H1 (cell line): ENCODE data around the gene KCNJ13. TPM values are rescaled to one million over a fixed set of nuclear protein-coding genes. Genes with fewer than 3 reads are reported as not detected.

Experiments
- CTCF ChIA-PET: fragments of 300-600 bp; sonication (Branson Sonifier 250); formaldehyde crosslinking; loops from one replicate; lab custom pipeline; 2021; ENCODE audit not compliant: partially characterized antibody; lab: Charles Lee
- POLR2A ChIA-PET: fragments of 300-600 bp; sonication (Branson Sonifier 250); formaldehyde crosslinking; loops from one replicate; lab custom pipeline; 2021; ENCODE audit warnings: inconsistent platforms; ENCODE audit not compliant: partially characterized antibody; lab: Charles Lee
- DNase-seq, 2 experiments: peaks; one replicate each; pipeline versions ENCODE4 v3.0.0 to v3.0.0-alpha.2; 2010 to 2022; ENCODE audit warnings: low spot score in 2 of 2, low read depth in 1 of 2, mixed read lengths in 1 of 2
- FAIRE-seq: peaks from 2 replicates; lab custom pipeline; 2011; peaks lifted over from hg19 to GRCh38; lab: Jason Lieb, UNC
- H2AFZ ChIP-seq: 2 replicates; pipeline ENCODE4 v1.8.1; 2012; ENCODE audit warnings: low read length, inconsistent platforms
- H2AK5ac ChIP-seq: 2 replicates; pipeline ENCODE4 v1.6.1; 2013; ENCODE audit warnings: low read depth, low read length
- H2BK120ac ChIP-seq: replicated peaks from 2 replicates; pipeline ENCODE3; 2013; ENCODE audit warnings: low read depth, low read length, inconsistent platforms
- H2BK12ac ChIP-seq: 2 replicates; pipeline ENCODE4 v1.6.1; 2013; ENCODE audit warnings: low read depth, low read length
- H2BK15ac ChIP-seq: 2 replicates; pipeline ENCODE4 v1.6.1; 2013; ENCODE audit warnings: low read length
- H2BK20ac ChIP-seq: 2 replicates; pipeline ENCODE4 v1.6.1; 2013; ENCODE audit warnings: low read length
- H2BK5ac ChIP-seq: 2 replicates; pipeline ENCODE4 v1.6.1; 2013; ENCODE audit warnings: low read depth, low read length
- H3K14ac ChIP-seq: 2 replicates; pipeline ENCODE4 v1.6.1; 2013; ENCODE audit warnings: inconsistent platforms; ENCODE audit not compliant: insufficient read length
- H3K18ac ChIP-seq: 2 replicates; pipeline ENCODE4 v1.6.1; 2013; ENCODE audit warnings: low read length; ENCODE audit errors: extremely low read depth
- H3K23ac ChIP-seq: 2 replicates; pipeline ENCODE4 v1.6.1; 2013; ENCODE audit warnings: inconsistent platforms; ENCODE audit not compliant: insufficient read length
- H3K23me2 ChIP-seq: 2 replicates; pipeline ENCODE4 v1.6.1; 2013; ENCODE audit warnings: low read depth, low read length
- H3K27ac ChIP-seq: 2 replicates; pipeline ENCODE4 v1.6.1; 2011; ENCODE audit warnings: low read depth, low read length, inconsistent platforms
- H3K27me3 ChIP-seq, 4 experiments: replicated peaks in 1 of 4; 1 replicate in 1 of 4; 2 replicates in 3 of 4; pipeline versions ENCODE4 v1.6.1 to v1.8.1; 2011 to 2013; ENCODE audit warnings: low read length in 3 of 4, mild to moderate bottlenecking in 3 of 4, inconsistent platforms in 2 of 4, mixed read lengths in 2 of 4, moderate library complexity in 1 of 4; ENCODE audit not compliant: control insufficient read depth in 3 of 4, insufficient read depth in 3 of 4; ENCODE audit errors: extremely low read depth in 1 of 4
- H3K36me3 ChIP-seq, 4 experiments: 2 replicates each; pipeline versions ENCODE4 v1.6.1 to v1.8.1; 2011 to 2013; ENCODE audit warnings: mild to moderate bottlenecking in 4 of 4, low read length in 3 of 4, moderate library complexity in 2 of 4, control low read depth in 1 of 4, inconsistent platforms in 1 of 4; ENCODE audit not compliant: insufficient read depth in 4 of 4, control insufficient read depth in 2 of 4
- H3K4ac ChIP-seq: replicated peaks from 2 replicates; pipeline ENCODE3; 2013; ENCODE audit warnings: low read length, low read depth, mixed read lengths, inconsistent platforms; ENCODE audit not compliant: insufficient read length
- H3K4me1 ChIP-seq, 4 experiments: replicated peaks in 1 of 4; 1 replicate in 1 of 4; 2 replicates in 3 of 4; pipeline versions ENCODE4 v1.6.1 to v1.8.1; 2011 to 2013; ENCODE audit warnings: low read length in 3 of 4, inconsistent platforms in 2 of 4, mixed read lengths in 1 of 4; ENCODE audit not compliant: insufficient read depth in 4 of 4, control insufficient read depth in 3 of 4
- H3K4me2 ChIP-seq, 2 experiments: 2 replicates each; pipeline versions ENCODE4 v1.6.1 to v1.8.1; 2011 to 2013; ENCODE audit warnings: low read depth in 2 of 2, low read length in 2 of 2, control low read depth in 1 of 2, inconsistent platforms in 1 of 2, mild to moderate bottlenecking in 1 of 2; ENCODE audit not compliant: insufficient read depth in 1 of 2
- H3K4me3 ChIP-seq, 4 experiments: fragments of 200-600, 300-600 bp in 1 of 4; sonication (generic), shearing (Covaris generic), sonication (Bioruptor Twin) in 1 of 4; 2 replicates each; pipeline versions ENCODE4 v1.5.1 to v1.8.1; 2011 to 2016; ENCODE audit warnings: low read length in 4 of 4, low read depth in 3 of 4, control low read depth in 2 of 4, inconsistent platforms in 2 of 4, mild to moderate bottlenecking in 2 of 4, mixed read lengths in 1 of 4, moderate library complexity in 1 of 4; ENCODE audit not compliant: insufficient read depth in 2 of 4; ENCODE audit errors: extremely low read depth in 1 of 4
- H3K56ac ChIP-seq: replicated peaks from 2 replicates; pipeline ENCODE3; 2013; ENCODE audit warnings: low read depth, mild to moderate bottlenecking, mixed read lengths, low read length, inconsistent platforms; ENCODE audit not compliant: insufficient read length
- H3K79me1 ChIP-seq: 2 replicates; pipeline ENCODE4 v1.6.1; 2013; ENCODE audit warnings: low read depth, low read length, control low read depth
- H3K79me2 ChIP-seq, 2 experiments: 2 replicates each; pipeline versions ENCODE4 v1.6.1 to v1.8.1; 2012 to 2013; ENCODE audit warnings: low read length in 2 of 2, mild to moderate bottlenecking in 2 of 2, inconsistent platforms in 1 of 2; ENCODE audit not compliant: insufficient read depth in 2 of 2, control insufficient read depth in 1 of 2
- H3K9ac ChIP-seq, 4 experiments: replicated peaks in 1 of 4; 1 replicate in 1 of 4; 2 replicates in 3 of 4; pipeline versions ENCODE4 v1.6.1 to v1.8.1; 2011 to 2013; ENCODE audit warnings: low read depth in 3 of 4, low read length in 3 of 4, control low read depth in 2 of 4, mild to moderate bottlenecking in 2 of 4, moderate library complexity in 2 of 4, inconsistent platforms in 1 of 4; ENCODE audit errors: extremely low read depth in 1 of 4
- H3K9me3 ChIP-seq, 2 experiments: 2 replicates each; pipeline versions ENCODE4 v1.6.1 to v1.8.1; 2012 to 2013; ENCODE audit warnings: mild to moderate bottlenecking in 2 of 2, moderate library complexity in 2 of 2, control low read depth in 1 of 2, inconsistent platforms in 1 of 2, low read depth in 1 of 2, low read length in 1 of 2, mixed read lengths in 1 of 2; ENCODE audit not compliant: insufficient read depth in 2 of 2
- H4K20me1 ChIP-seq, 2 experiments: replicated peaks in 1 of 2; 2 replicates each; pipeline versions ENCODE3 to v1.8.1; 2011 to 2013; ENCODE audit warnings: inconsistent platforms in 2 of 2, low read length in 2 of 2, mild to moderate bottlenecking in 1 of 2; ENCODE audit not compliant: insufficient read depth in 2 of 2, control insufficient read depth in 1 of 2
- H4K5ac ChIP-seq: 2 replicates; pipeline ENCODE4 v1.6.1; 2013; ENCODE audit warnings: low read length, low read depth, mixed read lengths, inconsistent platforms; ENCODE audit not compliant: insufficient read length
- H4K8ac ChIP-seq: 2 replicates; pipeline ENCODE4 v1.8.0; 2013; ENCODE audit warnings: mild to moderate bottlenecking, moderate library complexity, low read length, inconsistent platforms; ENCODE audit not compliant: insufficient read depth; ENCODE audit errors: extremely low read depth
- H4K91ac ChIP-seq: replicated peaks from 2 replicates; pipeline ENCODE3; 2013; ENCODE audit warnings: low read length, mixed read lengths, inconsistent platforms; ENCODE audit not compliant: insufficient read length
- BACH1 ChIP-seq: IDR thresholded peaks from 2 replicates; pipeline ENCODE4 v1.6.1; 2012; ENCODE audit warnings: low read length, improper control_type of control experiment
- CEBPB ChIP-seq: IDR thresholded peaks from 2 replicates; pipeline ENCODE4 v1.6.1; 2012; ENCODE audit warnings: low read depth, low read length
- JUN ChIP-seq: IDR thresholded peaks from 2 replicates; pipeline ENCODE4 v1.6.1; 2011; ENCODE audit warnings: low read depth, mild to moderate bottlenecking, improper control_type of control experiment, low read length
- KDM1A ChIP-seq: fragments of 200-600, 300-600 bp; sonication (generic); IDR thresholded peaks from 2 replicates; pipeline ENCODE4 v1.7.1; 2016; ENCODE audit warnings: mild to moderate bottlenecking, low read length, borderline replicate concordance
- KDM4A ChIP-seq: IDR thresholded peaks from one replicate; pipeline ENCODE4 v1.7.1; 2012; ENCODE audit warnings: low read depth, mild to moderate bottlenecking, moderate library complexity, low read length, inconsistent platforms; ENCODE audit not compliant: severe bottlenecking
- POU5F1 ChIP-seq: IDR thresholded peaks from 2 replicates; pipeline ENCODE4 v1.6.1; 2011; ENCODE audit warnings: low read depth, mild to moderate bottlenecking, low read length, moderate library complexity
- RBBP5 ChIP-seq: IDR thresholded peaks from 2 replicates; pipeline ENCODE4 v1.7.1; 2012; ENCODE audit warnings: low read depth, mild to moderate bottlenecking, inconsistent platforms, low read length, moderate library complexity, borderline replicate concordance
- RFX5 ChIP-seq: IDR thresholded peaks from 2 replicates; pipeline ENCODE4 v1.6.1; 2011; ENCODE audit warnings: low read depth, low read length, improper control_type of control experiment, borderline replicate concordance
- SUZ12 ChIP-seq: fragments of 200-600 bp; sonication (generic); IDR thresholded peaks from 2 replicates; pipeline ENCODE4 v1.6.1; 2012; ENCODE audit warnings: mild to moderate bottlenecking, inconsistent platforms, low read length, moderate library complexity, mixed read lengths
- TCF12 ChIP-seq: IDR thresholded peaks from 2 replicates; pipeline ENCODE4 v1.6.1; 2011; ENCODE audit warnings: low read depth, mild to moderate bottlenecking, low read length
- WGBS, 2 experiments: shearing (Covaris generic) in 1 of 2; methylation state at CpG; one replicate each; pipeline versions ENCODE4 v1.1.6 to v1.1.7; 2013 to 2015; ENCODE audit warnings: low lambda C conversion rate in 2 of 2, mixed read lengths in 2 of 2, inconsistent platforms in 1 of 2, low coverage in 1 of 2, missing lambda C conversion rate in 1 of 2; ENCODE audit not compliant: insufficient replicate concordance in 2 of 2, insufficient coverage in 1 of 2, insufficient read length in 1 of 2; ENCODE audit errors: extremely low coverage in 1 of 2, missing lambda C conversion rate in 1 of 2; 5-methylcytosine and 5-hydroxymethylcytosine counted together
- polyA plus RNA-seq, 7 experiments: library from polyadenylated mRNA; depleted of rRNA in 3 of 7; stranded (reverse) in 5 of 7; unstranded in 2 of 7; fragments of >200 nt in 5 of 7; fragments of 200-250 nt in 2 of 7; gene quantifications; 1 replicate in 5 of 7; 2 replicates in 1 of 7; 4 replicates in 1 of 7; pipeline versions ENCODE4 v1.2.1 to v1.2.3, GENCODE V29; 2011 to 2013; ENCODE audit warnings: missing spikeins in 2 of 7, mixed read lengths in 2 of 7
- total RNA-seq: library from RNA; stranded (reverse); fragmentation: NEBNext Ultra II Directional; extraction: Animal tissue kit (Norgen Biotek cat#: 25700); gene quantifications from 2 replicates; pipeline ENCODE4 v1.2.1, GENCODE V29; 2021
- TF ChIP-seq, protein P1 (sequence below): IDR thresholded peaks from 2 replicates; pipeline ENCODE4 v1.6.1; 2011; ENCODE audit warnings: low read depth, mild to moderate bottlenecking, low read length; ENCODE audit not compliant: insufficient read depth

KCNJ13 gene
- total and polyA plus RNA-seq, 2 of the 8 experiments (the other 6 are each of a cell fraction or from before 2014, with no cell fraction given) = not detected

GRCh38 chr2:232815569-232815968 lies 39.2 kb upstream of the KCNJ13 start:
- no peak overlapping the region for H4K91ac ChIP-seq
- H4K20me1 ChIP-seq = peaks cover 1 to 4% of the 10 kb centered on the region in 2 experiments
- H2BK12ac ChIP-seq = no peak overlapping the region
- no peak overlapping the region for H2BK5ac ChIP-seq
- no peak for DNase-seq
- H3K4me1 ChIP-seq = no peaks in the 10 kb centered on the region
- no peak overlapping the region for H3K27ac ChIP-seq
- no peak overlapping the region for H2BK15ac ChIP-seq
- no peak overlapping the region for H3K18ac ChIP-seq
- H2AK5ac ChIP-seq = no peak overlapping the region
- no peak overlapping the region for H3K14ac ChIP-seq
- H3K4ac ChIP-seq = no peak overlapping the region
- H2BK20ac ChIP-seq = no peak overlapping the region
- no peak overlapping the region for H3K4me2 ChIP-seq
- H3K36me3 ChIP-seq = peaks cover 0 to 72% (median 27%) of the 10 kb centered on the region in 4 experiments; a peak in 7 of 8 replicates
- no peak overlapping the region for H3K4me3 ChIP-seq
- no peak overlapping the region for H4K8ac ChIP-seq
- H2AFZ ChIP-seq = no peak overlapping the region
- CTCF ChIA-PET = interaction anchor here (0.6 to 1.3 kb wide), 2 partner anchors 21 to 408 kb away, joined by 3 read pairs; no protein-coding TSS in a partner anchor
- H3K56ac ChIP-seq = no peak overlapping the region
- no peak overlapping the region for H3K9ac ChIP-seq
- no peaks in the 10 kb centered on the region for H3K27me3 ChIP-seq
- H4K5ac ChIP-seq = no peak overlapping the region
- POLR2A ChIA-PET = no interaction called here
- H2BK120ac ChIP-seq = no peak overlapping the region
- FAIRE-seq = no peak
- H3K9me3 ChIP-seq = no peaks in the 10 kb centered on the region
- H3K23ac ChIP-seq = no peak overlapping the region
- 77% methylated on average over 3 of the region's 3 CpGs; no CpG with 5 or more reads in 1 of the 2 experiments for WGBS, 2 experiments
- no peaks in the 10 kb centered on the region for H3K23me2 ChIP-seq
- no peaks in the 10 kb centered on the region for H3K79me2 ChIP-seq
- H3K79me1 ChIP-seq = no peaks in the 10 kb centered on the region
- TF ChIP-seq SUZ12 (no peak), KDM4A (no peak), CEBPB (no peak), BACH1 (no peak), TCF12 (no peak), JUN (no peak), RBBP5 (no peak), POU5F1 (no peak), RFX5 (no peak), KDM1A (no peak)
- TF ChIP-seq, protein P1, sequence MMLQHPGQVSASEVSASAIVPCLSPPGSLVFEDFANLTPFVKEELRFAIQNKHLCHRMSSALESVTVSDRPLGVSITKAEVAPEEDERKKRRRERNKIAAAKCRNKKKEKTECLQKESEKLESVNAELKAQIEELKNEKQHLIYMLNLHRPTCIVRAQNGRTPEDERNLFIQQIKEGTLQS = no peak
